Left lung (tissue), 10 donors: ENCODE measurements around the gene SMYD4. TPM values are rescaled to one million over a fixed set of nuclear protein-coding genes. Genes with fewer than 3 reads are reported as not detected.

Source experiments
- ATAC-seq: fragments of 200-7000 bp; cut with Tn5 transposase; one replicate; pipeline ENCODE4 v1.9.1; 2020; ENCODE audit warnings: moderate library complexity
- DNase-seq, 4 donors: peaks; one replicate each; pipeline ENCODE4 v3.0.0-alpha.2; 2013 to 2020
- H3K27ac ChIP-seq, 2 donors: fragments of 200-600 bp; sonication (generic) in 1 of 2; one replicate each; pipeline versions ENCODE4 v1.5.0 to v1.8.0; 2020 to 2021
- H3K27me3 ChIP-seq, 2 donors: fragments of 200-600 bp; sonication (generic) in 1 of 2; one replicate each; pipeline versions ENCODE4 v1.5.0 to v1.8.0; 2020 to 2021
- H3K36me3 ChIP-seq, 2 donors: fragments of 200-600 bp; sonication (generic) in 1 of 2; one replicate each; pipeline versions ENCODE4 v1.5.0 to v1.8.0; 2020 to 2021
- H3K4me1 ChIP-seq, 2 donors: fragments of 200-600 bp; one replicate each; pipeline ENCODE4 v1.8.0; 2021
- H3K4me3 ChIP-seq, 2 donors: fragments of 200-600 bp; sonication (generic) in 1 of 2; one replicate each; pipeline versions ENCODE4 v1.5.0 to v1.8.0; 2020 to 2021; ENCODE audit warnings: mild to moderate bottlenecking in 1 of 2
- H3K9me3 ChIP-seq, 2 donors: fragments of 200-600 bp; sonication (generic) in 1 of 2; one replicate each; pipeline versions ENCODE4 v1.5.0 to v1.8.0; 2020 to 2021
- intact Hi-C, 2 donors: fragments of 100-400 bp; cut with DNase I; formaldehyde crosslinking; loops; one replicate each; pipeline versions ENCODE4 v1.11.2 to v1.14.2; 2022
- polyA plus RNA-seq, 6 donors: library from polyadenylated mRNA; unstranded; fragments of 120-200 nt; gene quantifications; one replicate each; pipeline ENCODE4 v1.2.1, GENCODE V29; 2013; ENCODE audit not compliant: insufficient read length in 6 of 6
- total RNA-seq, 2 donors: library from RNA; stranded (reverse); fragmentation: NEBNext Ultra II Directional; extraction: Animal tissue kit (Norgen Biotek cat#: 25700); gene quantifications; one replicate each; pipeline ENCODE4 v1.2.1, GENCODE V29; 2021
- TF ChIP-seq, protein P1 (sequence below), 2 donors: fragments of 200-600 bp; sonication (generic) in 1 of 2; IDR thresholded peaks; one replicate each; pipeline versions ENCODE4 v1.5.0 to v1.8.0; 2021; ENCODE audit warnings: antibody characterized with exemption in 2 of 2
- donor health status: DM: no; HTN: yes; CAD: no.
- donor health status: DM: no; HTN: no; CAD: no.

Gene SMYD4
- total and polyA plus RNA-seq, 8 donors, result 13.3 to 24.7 (median 21.2) TPM

DNA sequence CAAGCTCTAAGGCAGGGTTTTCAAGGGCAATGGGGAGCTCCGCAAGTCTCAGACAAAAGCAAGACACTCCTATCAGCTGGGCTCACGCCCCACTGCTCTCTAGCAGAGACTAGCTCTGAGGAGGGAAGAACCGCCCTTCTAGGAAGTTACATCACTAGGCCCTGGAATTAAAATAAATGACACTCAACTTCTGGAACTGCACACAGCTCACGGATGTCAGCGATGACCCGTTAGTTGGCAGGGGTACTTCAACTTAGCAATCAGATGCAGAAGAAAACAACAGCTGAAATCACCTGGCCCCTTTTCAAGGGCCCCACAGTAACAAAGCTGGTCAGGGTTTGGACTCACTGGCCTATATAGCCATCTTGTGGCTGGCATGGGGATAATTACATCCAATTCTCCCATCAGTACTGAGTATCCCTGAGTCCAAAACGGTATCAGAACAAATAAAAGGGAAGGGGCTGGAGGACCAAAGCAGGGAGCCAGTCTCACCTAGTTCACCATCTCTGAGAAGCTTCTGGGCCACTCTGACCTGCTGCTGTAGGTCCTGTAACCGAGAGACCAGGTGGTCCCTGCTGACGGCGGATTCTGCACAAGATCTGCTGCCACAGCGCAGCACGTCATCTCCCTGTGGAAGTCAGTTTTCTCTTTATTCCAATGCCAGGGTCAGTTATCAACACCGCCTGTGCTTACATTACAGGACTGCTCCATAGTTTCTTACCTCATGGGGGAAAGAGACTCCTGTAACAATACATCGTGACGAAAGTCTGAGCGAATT, 45.7 kb downstream of the SMYD4 start:
- Histone ChIP-seq H3K27me3 (no peaks in the 10 kb centered on the region), H3K9me3 (no peaks in the 10 kb centered on the region), H3K4me3 (no peak overlapping the region), H3K36me3 (peaks cover 0 to 25% of the 10 kb centered on the region in 2 donors), H3K27ac (peak overlapping the region; percentile 91 to 97), H3K4me1 (peaks cover 44 to 78% of the 10 kb centered on the region in 2 donors)
- ATAC-seq, result peak; percentile 78
- peak in 3 of 4 donors; percentile 83 to 96 (median 90) for DNase-seq
- intact Hi-C loops, result loop anchor here in 1 of 2 donors (10.0 kb wide), 1 partner anchor 119 kb away; no protein-coding TSS in a partner anchor
- TF ChIP-seq, protein P1, sequence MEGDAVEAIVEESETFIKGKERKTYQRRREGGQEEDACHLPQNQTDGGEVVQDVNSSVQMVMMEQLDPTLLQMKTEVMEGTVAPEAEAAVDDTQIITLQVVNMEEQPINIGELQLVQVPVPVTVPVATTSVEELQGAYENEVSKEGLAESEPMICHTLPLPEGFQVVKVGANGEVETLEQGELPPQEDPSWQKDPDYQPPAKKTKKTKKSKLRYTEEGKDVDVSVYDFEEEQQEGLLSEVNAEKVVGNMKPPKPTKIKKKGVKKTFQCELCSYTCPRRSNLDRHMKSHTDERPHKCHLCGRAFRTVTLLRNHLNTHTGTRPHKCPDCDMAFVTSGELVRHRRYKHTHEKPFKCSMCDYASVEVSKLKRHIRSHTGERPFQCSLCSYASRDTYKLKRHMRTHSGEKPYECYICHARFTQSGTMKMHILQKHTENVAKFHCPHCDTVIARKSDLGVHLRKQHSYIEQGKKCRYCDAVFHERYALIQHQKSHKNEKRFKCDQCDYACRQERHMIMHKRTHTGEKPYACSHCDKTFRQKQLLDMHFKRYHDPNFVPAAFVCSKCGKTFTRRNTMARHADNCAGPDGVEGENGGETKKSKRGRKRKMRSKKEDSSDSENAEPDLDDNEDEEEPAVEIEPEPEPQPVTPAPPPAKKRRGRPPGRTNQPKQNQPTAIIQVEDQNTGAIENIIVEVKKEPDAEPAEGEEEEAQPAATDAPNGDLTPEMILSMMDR (IDR thresholded peaks at IDR 0.05), result peak; percentile 56 to 67

DNA sequence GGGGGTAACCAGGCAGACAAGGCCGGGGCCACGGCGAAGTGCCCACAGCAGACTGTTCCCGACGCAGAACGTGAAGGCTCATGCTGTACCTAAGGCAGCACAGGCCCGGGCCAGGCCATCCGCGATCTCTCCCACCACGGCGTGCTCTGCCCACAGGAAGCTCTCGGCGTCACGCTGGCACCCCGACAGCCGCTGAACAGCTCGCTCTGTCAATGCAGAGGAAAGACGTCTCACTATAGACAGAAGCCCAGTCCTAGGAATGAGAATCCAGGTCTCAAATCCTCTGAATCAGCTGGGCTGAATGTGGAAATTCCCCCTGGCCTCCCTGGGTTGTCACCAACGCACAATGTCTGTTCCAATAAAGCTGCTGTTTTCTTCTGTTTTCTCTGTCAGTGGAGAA, 46.4 kb downstream of the SMYD4 start:
- H3K4me1 ChIP-seq, result peaks cover 44 to 83% of the 10 kb centered on the region in 2 donors
- DNase-seq (peak in 2 of 4 donors; percentile 56 to 84), ATAC-seq (peak; percentile 4)
- no peaks in the 10 kb centered on the region for H3K27me3 ChIP-seq
- peak overlapping the region in 1 of 2 donors; percentile 8 for H3K4me3 ChIP-seq
- peaks cover 0 to 25% of the 10 kb centered on the region in 2 donors for H3K36me3 ChIP-seq
- TF ChIP-seq, protein P1 (IDR thresholded peaks at IDR 0.05), result no peak
- no peaks in the 10 kb centered on the region for H3K9me3 ChIP-seq
- H3K27ac ChIP-seq, result peak overlapping the region; percentile 91 to 97
- intact Hi-C loops, result loop anchor here in 1 of 2 donors (10.0 kb wide), 1 partner anchor 118 kb away; no protein-coding TSS in a partner anchor

DNA sequence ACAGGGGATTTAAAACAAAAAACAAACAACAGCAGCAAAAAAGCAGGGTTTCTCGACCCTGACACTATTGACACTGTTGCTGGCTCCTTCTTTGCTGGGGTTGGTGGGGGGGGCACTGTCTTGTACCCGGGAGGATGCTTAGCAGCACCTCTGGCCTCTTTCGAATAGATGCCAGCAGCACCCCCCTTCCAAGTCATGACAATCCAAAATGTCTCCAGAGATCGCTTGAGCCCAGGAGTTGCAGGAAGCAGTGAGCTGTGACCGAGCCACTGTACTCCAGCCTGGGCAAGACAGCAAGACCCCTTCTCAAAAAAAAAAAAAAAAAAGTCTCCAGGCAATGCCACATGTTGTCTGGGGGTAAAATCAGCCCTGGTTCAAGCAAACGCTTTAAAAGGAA, 47.5 kb downstream of the SMYD4 start:
- no peaks in the 10 kb centered on the region for H3K9me3 ChIP-seq
- H3K27ac ChIP-seq, result peak overlapping the region; percentile 91 to 97
- peaks cover 0 to 31% of the 10 kb centered on the region in 2 donors for H3K36me3 ChIP-seq
- H3K4me3 ChIP-seq, result no peak overlapping the region
- intact Hi-C loops, result loop anchor here in 1 of 2 donors (10.0 kb wide), 1 partner anchor 117 kb away; no protein-coding TSS in a partner anchor
- TF ChIP-seq, protein P1 (IDR thresholded peaks at IDR 0.05), result no peak
- H3K4me1 ChIP-seq, result peaks cover 38 to 81% of the 10 kb centered on the region in 2 donors
- DNase-seq (no peak), ATAC-seq (no peak)
- no peaks in the 10 kb centered on the region for H3K27me3 ChIP-seq

DNA sequence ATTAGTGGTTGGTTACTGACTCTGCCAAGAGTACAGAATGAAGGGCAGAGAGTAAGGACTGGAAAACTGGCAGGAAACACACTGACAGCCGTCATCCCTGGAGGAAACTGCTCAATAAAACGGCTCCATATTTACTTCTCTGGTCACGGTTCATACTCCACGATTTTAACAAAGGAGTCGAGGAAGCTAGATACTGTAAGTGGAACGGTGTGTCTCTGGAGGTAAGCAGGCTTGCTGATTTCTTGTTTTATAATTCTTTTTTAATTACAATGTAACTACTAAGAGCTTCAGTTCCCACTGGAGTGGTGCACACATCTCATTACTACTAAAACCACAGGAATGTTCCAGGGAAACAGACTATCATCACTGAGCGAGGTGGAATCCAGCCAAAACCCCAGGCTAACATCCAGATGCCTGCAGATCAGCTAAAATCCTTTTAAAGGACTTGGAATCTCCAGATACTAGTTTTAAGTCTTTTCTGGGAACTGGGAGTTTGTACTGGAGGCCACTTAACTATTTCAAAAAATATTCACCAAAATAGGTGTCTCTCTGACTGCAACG, 50.1 kb downstream of the SMYD4 start:
- peaks cover 35 to 63% of the 10 kb centered on the region in 2 donors for H3K4me1 ChIP-seq
- H3K27ac ChIP-seq, result peak overlapping the region; percentile 76 to 91
- intact Hi-C loops, result loop anchor here (10.0 kb wide), 2 partner anchors 55 to 115 kb away; partner anchors contain the start of gene WDR81 (in 1 of the 2)
- TF ChIP-seq, protein P1 (IDR thresholded peaks at IDR 0.05), result no peak
- ATAC-seq (peak; percentile 15), DNase-seq (peak in 3 of 4 donors; percentile 76 to 86 (median 77))
- no peak overlapping the region for H3K4me3 ChIP-seq
- no peaks in the 10 kb centered on the region for H3K9me3 ChIP-seq
- H3K36me3 ChIP-seq, result peaks cover 0 to 33% of the 10 kb centered on the region in 2 donors
- no peaks in the 10 kb centered on the region for H3K27me3 ChIP-seq

DNA sequence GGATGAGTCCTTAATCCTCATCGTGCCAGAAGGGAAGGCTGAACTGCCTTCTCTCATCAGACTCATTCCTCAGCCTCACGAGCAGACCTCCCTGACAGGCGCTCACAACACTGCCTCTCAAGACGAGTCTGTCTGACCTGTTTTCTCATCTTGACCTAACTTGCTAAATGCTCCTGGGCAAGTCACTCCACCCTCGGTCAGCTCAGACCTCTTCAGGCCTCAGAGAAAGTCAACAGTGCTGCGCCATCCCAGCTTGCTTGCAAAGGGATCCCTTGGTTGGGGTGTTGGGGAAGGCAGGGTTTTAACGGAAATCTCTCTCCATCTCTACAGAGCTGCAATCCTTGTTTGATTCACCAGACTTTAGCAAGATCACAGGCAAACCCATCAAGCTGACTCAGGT, 52.8 kb downstream of the SMYD4 start:
- TF ChIP-seq, protein P1 (IDR thresholded peaks at IDR 0.05), result no peak
- H3K27me3 ChIP-seq, result no peaks in the 10 kb centered on the region
- H3K4me3 ChIP-seq, result no peak overlapping the region
- no peaks in the 10 kb centered on the region for H3K9me3 ChIP-seq
- H3K4me1 ChIP-seq, result peaks cover 25 to 52% of the 10 kb centered on the region in 2 donors
- ATAC-seq, result no peak
- intact Hi-C loops, result loop anchor here in 1 of 2 donors (10.0 kb wide), 1 partner anchor 52 kb away; the partner anchor contains the start of gene WDR81
- no peak for DNase-seq
- no peak overlapping the region for H3K27ac ChIP-seq
- H3K36me3 ChIP-seq, result peaks cover 0 to 33% of the 10 kb centered on the region in 2 donors
